Prostate gland (tissue), 2 donors: ENCODE measurements around the gene STK11.

Experiments
- POLR2A ChIP-seq: fragments of 450-650 bp; IDR thresholded peaks from one replicate; pipeline ENCODE4 v1.6.1; 2016; ENCODE audit warnings: antibody characterized with exemption, mild to moderate bottlenecking
- POLR2AphosphoS5 ChIP-seq: sonication (generic); formaldehyde crosslinking; IDR thresholded peaks from one replicate; pipeline ENCODE4 v1.6.1; 2017; ENCODE audit warnings: antibody characterized with exemption
- TF ChIP-seq, protein P1 (sequence below), 4 experiments: fragments of 200-600 bp in 2 of 4; fragments of 450-650 bp in 2 of 4; sonication (generic) in 2 of 4; IDR thresholded peaks; 1 replicate in 3 of 4; 2 replicates in 1 of 4; pipeline ENCODE4 v1.5.1; 2016 to 2019; ENCODE audit warnings: antibody characterized with exemption in 4 of 4, mild to moderate bottlenecking in 2 of 4, moderate library complexity in 2 of 4

DNA sequence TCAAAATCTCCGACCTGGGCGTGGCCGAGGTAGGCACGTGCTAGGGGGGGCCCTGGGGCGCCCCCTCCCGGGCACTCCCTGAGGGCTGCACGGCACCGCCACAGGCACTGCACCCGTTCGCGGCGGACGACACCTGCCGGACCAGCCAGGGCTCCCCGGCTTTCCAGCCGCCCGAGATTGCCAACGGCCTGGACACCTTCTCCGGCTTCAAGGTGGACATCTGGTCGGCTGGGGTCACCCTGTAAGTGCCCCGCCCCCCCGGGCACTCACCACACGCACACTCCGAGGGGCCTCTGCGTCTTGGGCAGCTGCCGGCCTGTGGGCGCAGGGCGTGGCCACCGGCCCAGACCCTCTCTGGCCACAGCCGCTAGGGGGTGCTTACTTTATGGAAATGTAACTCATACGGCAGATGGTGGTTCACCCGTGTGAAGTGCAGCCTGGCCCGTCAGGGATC, 14.9 kb downstream of the STK11 start:
- TF ChIP-seq, protein P1, sequence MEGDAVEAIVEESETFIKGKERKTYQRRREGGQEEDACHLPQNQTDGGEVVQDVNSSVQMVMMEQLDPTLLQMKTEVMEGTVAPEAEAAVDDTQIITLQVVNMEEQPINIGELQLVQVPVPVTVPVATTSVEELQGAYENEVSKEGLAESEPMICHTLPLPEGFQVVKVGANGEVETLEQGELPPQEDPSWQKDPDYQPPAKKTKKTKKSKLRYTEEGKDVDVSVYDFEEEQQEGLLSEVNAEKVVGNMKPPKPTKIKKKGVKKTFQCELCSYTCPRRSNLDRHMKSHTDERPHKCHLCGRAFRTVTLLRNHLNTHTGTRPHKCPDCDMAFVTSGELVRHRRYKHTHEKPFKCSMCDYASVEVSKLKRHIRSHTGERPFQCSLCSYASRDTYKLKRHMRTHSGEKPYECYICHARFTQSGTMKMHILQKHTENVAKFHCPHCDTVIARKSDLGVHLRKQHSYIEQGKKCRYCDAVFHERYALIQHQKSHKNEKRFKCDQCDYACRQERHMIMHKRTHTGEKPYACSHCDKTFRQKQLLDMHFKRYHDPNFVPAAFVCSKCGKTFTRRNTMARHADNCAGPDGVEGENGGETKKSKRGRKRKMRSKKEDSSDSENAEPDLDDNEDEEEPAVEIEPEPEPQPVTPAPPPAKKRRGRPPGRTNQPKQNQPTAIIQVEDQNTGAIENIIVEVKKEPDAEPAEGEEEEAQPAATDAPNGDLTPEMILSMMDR (IDR thresholded peaks at IDR 0.05) = no peak
- TF ChIP-seq POLR2A (no peak), POLR2AphosphoS5 (no peak)
